K562 (cell line): ENCODE results near the gene CARM1. TPM values are rescaled to one million over a fixed set of nuclear protein-coding genes. Genes with fewer than 3 reads are reported as not detected.

ENCODE experiments used
- ATAC-seq: fragments of 200-7000 bp; cut with Tn5 transposase; 3 replicates; pipeline ENCODE4 v1.9.1; 2020; ENCODE audit warnings: moderate library complexity
- BruUV-seq: library from RNA; stranded (reverse); fragments of 400-500 nt; replicated peaks from 2 replicates; lab custom pipeline; 2021; lab: Mats Ljungman, UMichigan
- CTCF ChIA-PET: fragments of 300-600 bp; formaldehyde crosslinking; extraction: SDS; loops from one replicate; lab custom pipeline; 2021; ENCODE audit warnings: low intra/inter-chr PET ratio; lab: Yijun Ruan, JAX
- POLR2A ChIA-PET: fragments of 300-600, 350-650 bp; sonication (Branson Sonifier 250); formaldehyde crosslinking; extraction: SDS; loops from one replicate; lab custom pipeline; 2021; ENCODE audit warnings: antibody characterized with exemption, inconsistent platforms; lab: Yijun Ruan, JAX
- DNase-seq, 4 experiments: peaks; one replicate each; pipeline versions ENCODE4 v3.0.0 to v3.0.0-alpha.2; 2011 to 2018; ENCODE audit warnings: low spot score in 3 of 4, mixed read lengths in 3 of 4; ENCODE audit errors: extremely low read depth in 1 of 4
- FAIRE-seq: peaks from 2 replicates; lab custom pipeline; 2011; peaks lifted over from hg19 to GRCh38; lab: Jason Lieb, UNC
- H2AFZ ChIP-seq: 2 replicates; pipeline ENCODE4 v1.6.0; 2011; ENCODE audit warnings: low read depth, low read length, control low read depth, inconsistent platforms
- H3K27ac ChIP-seq: fragments of 200-600 bp; 3 replicates; pipeline ENCODE4 v1.8.0; 2011; ENCODE audit warnings: low read depth, mild to moderate bottlenecking, control low read depth, inconsistent platforms, low read length, moderate library complexity, mixed read lengths; ENCODE audit errors: extremely low read depth
- H3K27me3 ChIP-seq, 2 experiments: fragments of 300-600 bp in 1 of 2; 2 replicates in 1 of 2; 3 replicates in 1 of 2; pipeline versions ENCODE4 v1.6.0 to v1.8.0; 2011; ENCODE audit warnings: inconsistent platforms in 2 of 2, low read length in 2 of 2, mild to moderate bottlenecking in 1 of 2, mixed read lengths in 1 of 2, moderate library complexity in 1 of 2; ENCODE audit not compliant: control insufficient read depth in 2 of 2, insufficient read depth in 2 of 2
- H3K36me3 ChIP-seq: fragments of 300-600 bp; 3 replicates; pipeline ENCODE4 v1.8.0; 2011; ENCODE audit warnings: mild to moderate bottlenecking, low read length, inconsistent platforms; ENCODE audit not compliant: control insufficient read depth, insufficient read depth
- H3K4me1 ChIP-seq, 2 experiments: fragments of 200-600 bp in 1 of 2; replicated peaks in 1 of 2; 2 replicates in 1 of 2; 3 replicates in 1 of 2; pipeline versions ENCODE4 v1.5.1 to v1.8.0; 2011; ENCODE audit warnings: inconsistent platforms in 2 of 2, low read length in 2 of 2, mild to moderate bottlenecking in 1 of 2, mixed read lengths in 1 of 2, moderate library complexity in 1 of 2; ENCODE audit not compliant: control insufficient read depth in 2 of 2, insufficient read depth in 2 of 2
- H3K4me2 ChIP-seq: 2 replicates; pipeline ENCODE4 v1.6.1; 2011; ENCODE audit warnings: low read length, control low read depth, inconsistent platforms, mixed read lengths; ENCODE audit not compliant: insufficient read depth
- H3K4me3 ChIP-seq: fragments of 200-600 bp; sonication (generic), shearing (Covaris generic); 2 replicates; pipeline ENCODE4 v1.5.1; 2016; ENCODE audit warnings: control low read depth, inconsistent platforms
- H3K79me2 ChIP-seq: fragments of 200-600 bp; 3 replicates; pipeline ENCODE4 v1.8.0; 2011; ENCODE audit warnings: low read length, inconsistent platforms; ENCODE audit not compliant: control insufficient read depth, insufficient read depth
- H3K9ac ChIP-seq, 2 experiments: 2 replicates each; pipeline versions ENCODE4 v1.6.0 to v1.6.1; 2011; ENCODE audit warnings: low read depth in 2 of 2, low read length in 2 of 2, control low read depth in 1 of 2, inconsistent platforms in 1 of 2, mild to moderate bottlenecking in 1 of 2, mixed read lengths in 1 of 2; ENCODE audit not compliant: insufficient read depth in 1 of 2
- H3K9me1 ChIP-seq: one replicate; pipeline ENCODE4 v1.6.0; 2011; ENCODE audit warnings: inconsistent platforms, mild to moderate bottlenecking, low read length, moderate library complexity; ENCODE audit not compliant: control insufficient read depth, insufficient read depth
- H3K9me3 ChIP-seq: replicated peaks from 2 replicates; pipeline ENCODE4 v1.5.1; 2011; ENCODE audit warnings: low read depth, low read length, inconsistent platforms; ENCODE audit not compliant: control insufficient read depth, insufficient read depth
- H4K20me1 ChIP-seq: replicated peaks from 2 replicates; pipeline ENCODE4 v1.6.1; 2011; ENCODE audit warnings: low read length, inconsistent platforms, mixed read lengths; ENCODE audit not compliant: control insufficient read depth, insufficient read depth
- BMI1 ChIP-seq: fragments of 150-350 bp; IDR thresholded peaks from 2 replicates; pipeline ENCODE4 v1.6.1; 2014; ENCODE audit warnings: low read length
- FOXA1 ChIP-seq: fragments of 450-650 bp; IDR thresholded peaks from 2 replicates; pipeline ENCODE4 v1.6.1; 2016; ENCODE audit warnings: mild to moderate bottlenecking, borderline replicate concordance
- TFAP4 ChIP-seq: sonication (generic); formaldehyde crosslinking; IDR thresholded peaks from 2 replicates; pipeline ENCODE4 v1.8.0; 2022; ENCODE audit warnings: missing genetic modification reagents, mild to moderate bottlenecking, moderate library complexity, borderline replicate concordance
- ZBTB1 ChIP-seq: sonication (generic); formaldehyde crosslinking; IDR thresholded peaks from 2 replicates; pipeline ENCODE4 v1.8.1; 2023; ENCODE audit warnings: missing genetic modification reagents, low read depth, mild to moderate bottlenecking, borderline replicate concordance
- WGBS: fragments of 100-300 bp; shearing (Covaris generic); methylation state at CpG from one replicate; pipeline ENCODE4 v1.1.6; 2016; ENCODE audit warnings: low coverage, mixed read lengths; ENCODE audit not compliant: insufficient coverage; ENCODE audit errors: missing lambda C conversion rate; 5-methylcytosine and 5-hydroxymethylcytosine counted together
- in situ Hi-C: fragments of 300-500 bp; cut with MboI; formaldehyde crosslinking; loops from 4 replicates; pipeline ENCODE4 v1.15.0; 2018; ENCODE audit warnings: inconsistent platforms, mixed read lengths
- intact Hi-C: fragments of 100-400 bp; cut with micrococcal nuclease; formaldehyde crosslinking; loops from 2 replicates; pipeline ENCODE4 v1.14.2; 2022
- polyA plus RNA-seq, 8 experiments: library from polyadenylated mRNA; depleted of rRNA in 4 of 8; stranded (reverse) in 5 of 8; unstranded in 3 of 8; fragments of >200 nt; fragmentation: Nextera tagmentation in 2 of 8; fragmentation: Illumina TruSeq in 1 of 8; extraction: Ambion mirVana in 2 of 8; extraction: Trizol in 1 of 8; gene quantifications; 2 replicates each; pipeline versions ENCODE4 v1.2.1 to v1.2.3, GENCODE V29; 2011 to 2014; ENCODE audit warnings: inconsistent platforms in 1 of 8, missing spikeins in 1 of 8
- total RNA-seq, 7 experiments: library from RNA; depleted of rRNA in 6 of 7; stranded (reverse); fragments of >200 nt in 6 of 7; fragmentation: Illumina TruSeq in 2 of 7; extraction: Trizol in 2 of 7; gene quantifications; 2 replicates each; pipeline versions ENCODE4 v1.2.1 to v1.2.3, GENCODE V29; 2011 to 2021; ENCODE audit warnings: low replicate concordance in 1 of 7

Gene CARM1
- total and polyA plus RNA-seq, 9 of the 15 experiments (the other 6 are each of a cell fraction or from before 2014, with no cell fraction given) = 0.36 to 86.0 (median 29.7) TPM

- in situ Hi-C loops = no loop called here
- Histone ChIP-seq H3K9me3 (no peaks in the 10 kb centered on the region), H3K27me3 (no peaks in the 10 kb centered on the region; a peak in 1 of 5 replicates), H3K36me3 (peaks cover 16% of the 10 kb centered on the region; the same call in 1 of the 3 replicates), H3K9me1 (peaks cover 6% of the 10 kb centered on the region), H3K9ac (no peak overlapping the region), H2AFZ (no peak overlapping the region), H3K4me2 (no peak overlapping the region), H3K27ac (no peak overlapping the region), H3K79me2 (peaks cover 68% of the 10 kb centered on the region), H3K4me3 (no peak overlapping the region), H3K4me1 (peaks cover 4 to 58% of the 10 kb centered on the region in 2 experiments; a peak in 3 of 5 replicates), H4K20me1 (peaks cover 6% of the 10 kb centered on the region; the same call in 1 of the 2 replicates)
- no TSS peak for BruUV-seq
- FAIRE-seq (no peak), ATAC-seq (no peak), DNase-seq (no peak)
- CTCF ChIA-PET = no interaction called here
- TF ChIP-seq ZBTB1 (no peak), FOXA1 (no peak), TFAP4 (CRISPR knock-in tag) (no peak), BMI1 (no peak)
- intact Hi-C loops = no loop called here
- 90% methylated on average over 4 of the region's 4 CpGs for WGBS
- POLR2A ChIA-PET = interaction anchor here (2.0 kb wide), 1 partner anchor 10 kb away, joined by 6 read pairs; no protein-coding TSS in a partner anchor
Measured at GRCh38 chr19:10889880-10890279, 18.5 kb downstream of the CARM1 start.
